WTC11 (cell line): ENCODE results near the gene LEKR1. TPM values are rescaled to one million over a fixed set of nuclear protein-coding genes. Genes with fewer than 3 reads are reported as not detected.

ENCODE experiments used
- ATF1 ChIP-seq: sonication (generic); formaldehyde crosslinking; IDR thresholded peaks from 2 replicates; pipeline ENCODE4 v1.8.1; 2023; ENCODE audit warnings: mild to moderate bottlenecking, moderate library complexity, missing genetic modification reagents
- CDX4 ChIP-seq: fragments of 250-450 bp; sonication (Bioruptor Pico); IDR thresholded peaks from 2 replicates; pipeline ENCODE4 v1.9.0; 2021; ENCODE audit warnings: moderate library complexity, mild to moderate bottlenecking, inconsistent platforms, borderline replicate concordance
- CREM ChIP-seq: sonication (generic); formaldehyde crosslinking; IDR thresholded peaks from 2 replicates; pipeline ENCODE4 v1.8.1; 2022; ENCODE audit warnings: mild to moderate bottlenecking, missing genetic modification reagents, moderate library complexity
- E2F1 ChIP-seq: sonication (generic); formaldehyde crosslinking; IDR thresholded peaks from 2 replicates; pipeline ENCODE4 v1.8.0; 2022; ENCODE audit warnings: mild to moderate bottlenecking, missing genetic modification reagents
- E2F4 ChIP-seq: sonication (generic); formaldehyde crosslinking; IDR thresholded peaks from 2 replicates; pipeline ENCODE4 v1.8.1; 2022; ENCODE audit warnings: low read depth, mild to moderate bottlenecking, moderate library complexity, missing genetic modification reagents, borderline replicate concordance
- EMX1 ChIP-seq: fragments of 250-450 bp; sonication (Bioruptor Pico); IDR thresholded peaks from 2 replicates; pipeline ENCODE4 v1.8.0; 2021; ENCODE audit warnings: mild to moderate bottlenecking
- ERG ChIP-seq: fragments of 250-450 bp; sonication (Bioruptor Pico); IDR thresholded peaks from 2 replicates; pipeline ENCODE4 v1.8.0; 2021; ENCODE audit warnings: mild to moderate bottlenecking
- FOXK1 ChIP-seq: sonication (generic); formaldehyde crosslinking; IDR thresholded peaks from 2 replicates; pipeline ENCODE4 v1.8.0; 2022; ENCODE audit warnings: mild to moderate bottlenecking, moderate library complexity, missing genetic modification reagents
- GABPB1 ChIP-seq: sonication (generic); formaldehyde crosslinking; IDR thresholded peaks from 2 replicates; pipeline ENCODE4 v1.8.1; 2023; ENCODE audit warnings: mild to moderate bottlenecking, missing genetic modification reagents
- GRHL2 ChIP-seq: fragments of 250-450 bp; sonication (Bioruptor Pico); IDR thresholded peaks from 2 replicates; pipeline ENCODE4 v1.8.0; 2022; ENCODE audit warnings: mild to moderate bottlenecking, moderate library complexity; ENCODE audit not compliant: insufficient replicate concordance, severe bottlenecking
- HMGA2 ChIP-seq: fragments of 250-450 bp; sonication (Bioruptor Pico); IDR thresholded peaks from 2 replicates; pipeline ENCODE4 v1.4.0; 2021; ENCODE audit warnings: mild to moderate bottlenecking, moderate library complexity
- NFE2L1 ChIP-seq: sonication (generic); formaldehyde crosslinking; IDR thresholded peaks from 2 replicates; pipeline ENCODE4 v1.8.1; 2023; ENCODE audit warnings: missing genetic modification reagents
- NR3C1 ChIP-seq: sonication (generic); formaldehyde crosslinking; conservative IDR thresholded peaks from 2 replicates; pipeline ENCODE4 v1.8.1; 2023; ENCODE audit warnings: low read depth, mild to moderate bottlenecking, missing genetic modification reagents
- PREB ChIP-seq: sonication (generic); formaldehyde crosslinking; IDR thresholded peaks from 2 replicates; pipeline ENCODE4 v1.8.1; 2022; ENCODE audit warnings: mild to moderate bottlenecking, missing genetic modification reagents, moderate library complexity, borderline replicate concordance
- RELA ChIP-seq: sonication (generic); formaldehyde crosslinking; IDR thresholded peaks from 2 replicates; pipeline ENCODE4 v1.8.1; 2022; ENCODE audit warnings: missing genetic modification reagents, mild to moderate bottlenecking, borderline replicate concordance
- RORB ChIP-seq: fragments of 250-450 bp; sonication (Bioruptor Pico); IDR thresholded peaks from 2 replicates; pipeline ENCODE4 v1.9.0; 2021; ENCODE audit warnings: mild to moderate bottlenecking
- SMAD4 ChIP-seq: sonication (generic); formaldehyde crosslinking; IDR thresholded peaks from 2 replicates; pipeline ENCODE4 v1.8.0; 2022; ENCODE audit warnings: mild to moderate bottlenecking, missing genetic modification reagents
- SP1 ChIP-seq: sonication (generic); formaldehyde crosslinking; conservative IDR thresholded peaks from 2 replicates; pipeline ENCODE4 v1.8.1; 2022; ENCODE audit warnings: missing genetic modification reagents
- TCF7 ChIP-seq: sonication (generic); formaldehyde crosslinking; IDR thresholded peaks from 2 replicates; pipeline ENCODE4 v1.8.0; 2022; ENCODE audit warnings: mild to moderate bottlenecking, low read depth, missing genetic modification reagents, moderate library complexity
- TEAD4 ChIP-seq: sonication (generic); formaldehyde crosslinking; IDR thresholded peaks from 2 replicates; pipeline ENCODE4 v1.8.0; 2022; ENCODE audit warnings: mild to moderate bottlenecking, missing genetic modification reagents
- ZBTB21 ChIP-seq: sonication (generic); formaldehyde crosslinking; IDR thresholded peaks from 2 replicates; pipeline ENCODE4 v1.8.1; 2023; ENCODE audit warnings: mild to moderate bottlenecking, missing genetic modification reagents, borderline replicate concordance
- ZNF232 ChIP-seq: sonication (generic); formaldehyde crosslinking; IDR thresholded peaks from 2 replicates; pipeline ENCODE4 v1.8.0; 2022; ENCODE audit warnings: mild to moderate bottlenecking, missing genetic modification reagents
- ZNF317 ChIP-seq: sonication (generic); formaldehyde crosslinking; IDR thresholded peaks from 2 replicates; pipeline ENCODE4 v1.8.1; 2023; ENCODE audit warnings: low read depth, mild to moderate bottlenecking, moderate library complexity, missing genetic modification reagents, borderline replicate concordance
- ZNF423 ChIP-seq: fragments of 250-450 bp; sonication (Bioruptor Pico); IDR thresholded peaks from 2 replicates; pipeline ENCODE4 v2.1.2; 2022; ENCODE audit warnings: mild to moderate bottlenecking, moderate library complexity
- ZNF671 ChIP-seq: fragments of 250-450 bp; sonication (Bioruptor Pico); IDR thresholded peaks from 2 replicates; pipeline ENCODE4 v1.8.0; 2021; ENCODE audit warnings: mild to moderate bottlenecking
- total RNA-seq: library from RNA; stranded (reverse); gene quantifications from 3 replicates; pipeline ENCODE4 v1.2.3, GENCODE V29; 2021
- TF ChIP-seq, protein P1 (sequence below): fragments of 250-450 bp; sonication (Bioruptor Pico); IDR thresholded peaks from 2 replicates; pipeline ENCODE4 v1.9.0; 2021; ENCODE audit warnings: mild to moderate bottlenecking
- TF ChIP-seq, protein P2 (sequence below): sonication (generic); formaldehyde crosslinking; IDR thresholded peaks from 2 replicates; pipeline ENCODE4 v1.8.0; 2022; ENCODE audit warnings: mild to moderate bottlenecking, missing genetic modification reagents
- TF ChIP-seq, protein P3 (sequence below): sonication (generic); formaldehyde crosslinking; conservative IDR thresholded peaks from 2 replicates; pipeline ENCODE4 v1.8.1; 2022; ENCODE audit warnings: mild to moderate bottlenecking, missing genetic modification reagents

The LEKR1 gene
- total RNA-seq, 1 experiment from 2014 or later, result 0.09 TPM

GRCh38 chr3:156816794-156817645 is 9.1 kb upstream of the LEKR1 start (continued):
- TF ChIP-seq RORB, result no peak
- TF ChIP-seq TCF7 (CRISPR knock-in tag), result peak; percentile 61; the same call in 1 of the 2 replicates
- no peak; the same call in 1 of the 2 replicates for TF ChIP-seq SMAD4 (CRISPR knock-in tag)
- TF ChIP-seq NR3C1, result no peak
- TF ChIP-seq, protein P1, sequence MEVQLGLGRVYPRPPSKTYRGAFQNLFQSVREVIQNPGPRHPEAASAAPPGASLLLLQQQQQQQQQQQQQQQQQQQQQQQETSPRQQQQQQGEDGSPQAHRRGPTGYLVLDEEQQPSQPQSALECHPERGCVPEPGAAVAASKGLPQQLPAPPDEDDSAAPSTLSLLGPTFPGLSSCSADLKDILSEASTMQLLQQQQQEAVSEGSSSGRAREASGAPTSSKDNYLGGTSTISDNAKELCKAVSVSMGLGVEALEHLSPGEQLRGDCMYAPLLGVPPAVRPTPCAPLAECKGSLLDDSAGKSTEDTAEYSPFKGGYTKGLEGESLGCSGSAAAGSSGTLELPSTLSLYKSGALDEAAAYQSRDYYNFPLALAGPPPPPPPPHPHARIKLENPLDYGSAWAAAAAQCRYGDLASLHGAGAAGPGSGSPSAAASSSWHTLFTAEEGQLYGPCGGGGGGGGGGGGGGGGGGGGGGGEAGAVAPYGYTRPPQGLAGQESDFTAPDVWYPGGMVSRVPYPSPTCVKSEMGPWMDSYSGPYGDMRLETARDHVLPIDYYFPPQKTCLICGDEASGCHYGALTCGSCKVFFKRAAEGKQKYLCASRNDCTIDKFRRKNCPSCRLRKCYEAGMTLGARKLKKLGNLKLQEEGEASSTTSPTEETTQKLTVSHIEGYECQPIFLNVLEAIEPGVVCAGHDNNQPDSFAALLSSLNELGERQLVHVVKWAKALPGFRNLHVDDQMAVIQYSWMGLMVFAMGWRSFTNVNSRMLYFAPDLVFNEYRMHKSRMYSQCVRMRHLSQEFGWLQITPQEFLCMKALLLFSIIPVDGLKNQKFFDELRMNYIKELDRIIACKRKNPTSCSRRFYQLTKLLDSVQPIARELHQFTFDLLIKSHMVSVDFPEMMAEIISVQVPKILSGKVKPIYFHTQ, result no peak
- peak; percentile 89 for TF ChIP-seq FOXK1
- 0 out of 2 replicates have a peak, but pooled peaks have one; percentile 42 for TF ChIP-seq ZNF317 (CRISPR knock-in tag)
- no peak for TF ChIP-seq GRHL2 (CRISPR knock-in tag)
- peak; percentile 55; the same call in 1 of the 2 replicates for TF ChIP-seq SP1 (CRISPR knock-in tag)
- TF ChIP-seq NFE2L1 (CRISPR knock-in tag), result no peak
- TF ChIP-seq CDX4 (CRISPR knock-in tag), result no peak
- TF ChIP-seq TEAD4 (CRISPR knock-in tag), result 0 out of 2 replicates have a peak, but pooled peaks have one; percentile 4
- TF ChIP-seq E2F1 (CRISPR knock-in tag), result peak; percentile 65; the same call in 1 of the 2 replicates
- TF ChIP-seq, protein P2, sequence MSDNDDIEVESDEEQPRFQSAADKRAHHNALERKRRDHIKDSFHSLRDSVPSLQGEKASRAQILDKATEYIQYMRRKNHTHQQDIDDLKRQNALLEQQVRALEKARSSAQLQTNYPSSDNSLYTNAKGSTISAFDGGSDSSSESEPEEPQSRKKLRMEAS (CRISPR knock-in tag), result peak; percentile 84
- peak; percentile 32; the same call in 1 of the 2 replicates for TF ChIP-seq ZNF423
- TF ChIP-seq, protein P3, sequence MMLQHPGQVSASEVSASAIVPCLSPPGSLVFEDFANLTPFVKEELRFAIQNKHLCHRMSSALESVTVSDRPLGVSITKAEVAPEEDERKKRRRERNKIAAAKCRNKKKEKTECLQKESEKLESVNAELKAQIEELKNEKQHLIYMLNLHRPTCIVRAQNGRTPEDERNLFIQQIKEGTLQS, result no peak
- peak; percentile 73 for TF ChIP-seq E2F4 (CRISPR knock-in tag)
- TF ChIP-seq CREM (CRISPR knock-in tag), result no peak
- TF ChIP-seq GABPB1 (CRISPR knock-in tag), result no peak
- TF ChIP-seq HMGA2 (CRISPR knock-in tag), result no peak
- TF ChIP-seq RELA (CRISPR knock-in tag), result peak; percentile 57; the same call in 1 of the 2 replicates
- peak; percentile 83; the same call in 1 of the 2 replicates for TF ChIP-seq ZBTB21 (CRISPR knock-in tag)
- no peak for TF ChIP-seq EMX1 (CRISPR knock-in tag)
- no peak for TF ChIP-seq PREB (CRISPR knock-in tag)
- TF ChIP-seq ATF1 (CRISPR knock-in tag), result no peak; the same call in 1 of the 2 replicates
- no peak for TF ChIP-seq ERG (CRISPR knock-in tag)
- TF ChIP-seq ZNF232 (CRISPR knock-in tag), result peak; percentile 50; the same call in 1 of the 2 replicates
- no peak for TF ChIP-seq ZNF671 (CRISPR knock-in tag)
